HG03060 (cell line): ENCODE data around the gene KMO.

Experiments
- ATAC-seq: cut with Tn5 transposase; IDR thresholded peaks from one replicate; pipeline ENCODE4 v1.9.1; 2021; ENCODE audit warnings: low read depth, moderate number of reproducible peaks; ENCODE audit not compliant: unreplicated experiment

Gene KMO

DNA sequence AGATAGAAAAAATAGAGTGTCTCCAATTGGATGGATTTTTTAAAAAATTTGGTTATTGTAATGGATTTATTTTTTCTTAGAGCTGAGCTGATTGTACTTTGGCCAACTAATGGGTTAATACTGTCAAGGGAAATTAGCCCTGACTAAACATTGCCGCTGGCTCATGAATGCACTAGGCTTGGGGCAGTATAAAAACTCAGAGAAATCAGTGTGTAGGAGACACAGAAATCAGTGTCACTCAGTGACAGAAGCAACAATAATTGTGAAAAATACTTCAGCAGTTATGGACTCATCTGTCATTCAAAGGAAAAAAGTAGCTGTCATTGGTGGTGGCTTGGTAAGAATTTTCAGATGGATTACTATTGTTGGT, at the start of gene KMO:
Gene KMO, plus strand, starts transcription at position 217 of the 370 bp plus-strand sequence. Its CDS starts 67 bp downstream, at position 284.
- peak; percentile 19 for ATAC-seq

DNA sequence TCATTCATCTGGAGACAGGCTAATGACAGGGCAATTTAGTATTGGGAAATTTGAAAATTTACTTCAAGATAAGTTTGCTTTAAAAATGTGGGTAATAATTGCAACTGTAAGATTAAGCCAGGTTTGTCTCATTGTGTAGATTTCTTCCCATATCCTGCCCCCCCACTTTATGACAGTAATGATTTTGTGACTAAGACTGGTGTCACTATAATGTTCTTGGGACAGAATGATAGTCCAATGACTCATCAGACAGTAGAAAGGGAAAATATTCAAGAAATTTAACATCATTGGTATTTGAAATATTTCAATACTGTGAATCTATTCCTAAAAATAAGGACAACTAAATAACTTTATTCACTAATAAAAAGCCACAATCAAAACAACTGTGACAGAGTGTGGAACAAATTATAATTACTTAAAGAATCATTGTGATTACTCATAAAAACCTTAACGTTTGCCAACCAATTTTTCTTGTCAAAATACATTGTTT, 49.4 kb upstream of the KMO start:
- no peak for ATAC-seq

DNA sequence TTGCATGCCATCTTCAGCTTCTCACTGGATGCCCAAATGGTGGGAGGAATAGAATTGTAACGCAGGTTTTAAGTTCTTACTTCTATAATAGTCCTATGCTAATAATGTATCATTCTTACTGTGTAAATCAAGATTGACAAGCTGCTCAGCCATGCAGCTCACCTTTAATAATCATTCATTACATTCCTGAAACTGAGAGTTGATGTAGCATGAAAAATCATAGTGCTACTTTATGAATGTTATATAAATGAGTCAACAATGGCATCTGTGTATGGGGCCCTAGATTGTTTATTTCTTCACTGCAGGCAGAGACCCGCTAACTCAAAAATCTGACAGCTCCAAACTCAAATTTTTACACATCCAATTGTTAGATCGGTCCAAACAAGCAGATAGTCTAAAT, 47.0 kb upstream of the KMO start:
- ATAC-seq: peak; percentile 55

DNA sequence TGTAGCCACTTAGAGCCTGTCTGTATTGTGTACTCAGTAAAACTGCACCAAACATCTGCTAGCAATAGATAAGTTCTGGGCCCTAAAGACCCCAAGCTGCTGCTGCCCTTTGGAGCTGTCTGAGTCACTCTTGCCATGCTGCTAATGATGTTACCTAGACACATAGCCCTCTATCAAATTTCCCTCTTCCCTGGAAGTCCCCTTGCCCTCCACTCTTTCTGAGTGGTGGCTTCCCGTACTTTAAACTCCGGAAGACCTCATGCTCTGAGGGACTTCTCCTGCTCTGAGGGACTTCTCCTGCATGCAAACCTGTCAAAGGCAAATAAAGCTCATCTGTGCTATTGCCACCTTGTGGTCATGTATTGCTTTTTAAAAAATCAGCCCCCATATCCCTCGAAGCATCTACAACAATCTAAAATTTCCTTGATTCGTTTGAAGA, 46.6 kb upstream of the KMO start:
- peak; percentile 64 for ATAC-seq

DNA sequence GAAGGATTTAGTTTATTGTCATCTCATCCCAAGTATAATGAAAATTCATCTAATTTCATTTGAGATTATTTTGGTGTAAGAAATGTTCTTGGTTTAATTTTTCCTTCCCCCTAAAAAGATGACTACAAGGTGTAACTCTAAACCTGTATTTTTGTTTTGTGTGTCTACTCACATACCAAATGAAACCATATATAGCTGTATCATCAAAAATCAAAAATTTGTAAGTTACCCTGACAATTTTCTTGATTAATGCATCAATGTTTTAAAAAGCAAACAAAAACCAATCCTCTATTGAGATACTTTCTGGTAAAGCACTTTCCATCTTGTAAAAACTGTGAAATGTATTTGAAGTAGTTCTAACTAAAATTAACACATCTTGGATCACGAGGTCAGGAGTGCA, 43.4 kb upstream of the KMO start:
- ATAC-seq: no peak

DNA sequence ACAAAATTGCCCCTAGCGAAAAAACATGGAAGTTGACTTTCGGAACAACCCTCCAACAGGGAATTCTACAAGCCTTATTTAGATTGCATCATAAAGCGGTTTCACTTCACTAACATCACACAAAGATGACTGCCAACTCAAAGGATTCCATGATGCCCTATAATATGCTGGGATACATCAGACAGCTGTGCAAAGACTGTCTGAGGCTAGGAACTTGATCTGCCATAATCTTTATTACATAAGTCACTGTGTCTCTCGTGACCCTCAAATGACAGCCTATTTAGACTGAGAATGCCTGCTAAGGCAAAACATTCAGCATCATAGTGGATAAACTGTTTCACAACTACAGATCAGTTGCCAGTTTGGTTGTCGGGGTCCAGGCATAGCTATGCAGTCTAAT, 36.4 kb upstream of the KMO start:
- ATAC-seq: no peak

DNA sequence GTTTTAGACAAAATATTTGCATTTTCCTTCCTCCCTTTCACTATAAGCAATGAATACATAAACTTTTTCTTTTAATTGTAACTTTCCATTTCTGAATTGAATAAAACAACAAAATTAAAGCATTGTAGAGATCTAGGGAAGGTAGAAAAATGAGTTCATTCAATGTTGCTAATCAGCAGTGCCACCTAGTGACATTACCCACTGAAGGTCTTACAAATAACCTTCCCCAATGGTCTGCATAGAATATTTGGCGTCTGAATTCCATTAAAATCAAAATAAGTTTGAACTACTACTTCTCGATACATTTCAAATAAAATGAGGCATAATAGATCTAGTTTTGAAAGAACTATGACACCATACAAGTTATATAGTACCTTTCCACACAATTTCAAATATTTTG, 32.3 kb upstream of the KMO start:
- ATAC-seq: no peak

DNA sequence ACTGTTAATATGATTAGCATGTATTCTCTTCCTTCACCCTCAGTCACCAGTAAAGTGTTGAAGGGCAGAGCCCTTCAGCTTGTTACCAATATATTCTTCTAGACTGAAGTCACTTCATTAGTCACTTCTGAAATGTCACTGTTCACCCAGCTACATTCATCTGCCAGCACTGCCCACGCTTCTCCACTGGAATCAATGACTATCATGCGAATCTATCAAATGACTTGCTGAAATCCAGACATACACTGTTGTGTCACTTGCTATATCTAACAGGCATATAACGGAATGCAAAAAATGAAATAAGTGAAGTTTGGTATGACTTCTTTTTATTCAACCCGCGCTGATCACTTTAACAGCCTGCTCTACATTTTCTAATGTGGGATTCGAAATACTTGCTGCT, 28.7 kb upstream of the KMO start:
- no peak for ATAC-seq

DNA sequence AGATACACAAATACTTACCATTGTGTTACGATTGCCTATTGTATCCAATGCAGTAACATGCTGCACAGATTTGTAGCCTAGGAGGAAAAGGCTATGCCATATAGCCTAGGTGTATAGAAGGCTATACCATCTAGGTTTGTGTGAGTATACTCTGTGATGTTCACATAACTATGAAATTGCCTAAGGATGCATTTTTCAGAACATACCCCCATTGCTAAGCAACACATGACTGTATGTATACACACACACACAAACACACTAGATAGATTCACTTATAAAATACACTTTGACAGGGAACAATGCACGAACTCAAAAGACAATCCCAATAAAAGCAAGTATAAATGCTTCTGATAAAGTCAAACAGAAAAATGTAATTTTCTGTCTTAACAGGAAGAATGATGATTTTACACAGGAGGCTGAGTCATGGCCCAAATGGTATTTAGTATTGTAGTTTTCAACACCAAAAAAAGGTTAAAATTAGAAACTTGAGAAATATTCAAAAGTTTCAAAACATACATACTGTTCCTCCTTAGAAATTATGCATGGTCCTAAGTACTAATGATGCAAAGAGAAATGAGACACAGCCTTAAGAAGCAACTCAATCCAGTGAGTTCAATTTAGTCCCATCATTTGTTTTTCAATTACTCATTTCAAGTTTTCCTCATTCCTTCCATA, 24.9 kb upstream of the KMO start:
- ATAC-seq: no peak

DNA sequence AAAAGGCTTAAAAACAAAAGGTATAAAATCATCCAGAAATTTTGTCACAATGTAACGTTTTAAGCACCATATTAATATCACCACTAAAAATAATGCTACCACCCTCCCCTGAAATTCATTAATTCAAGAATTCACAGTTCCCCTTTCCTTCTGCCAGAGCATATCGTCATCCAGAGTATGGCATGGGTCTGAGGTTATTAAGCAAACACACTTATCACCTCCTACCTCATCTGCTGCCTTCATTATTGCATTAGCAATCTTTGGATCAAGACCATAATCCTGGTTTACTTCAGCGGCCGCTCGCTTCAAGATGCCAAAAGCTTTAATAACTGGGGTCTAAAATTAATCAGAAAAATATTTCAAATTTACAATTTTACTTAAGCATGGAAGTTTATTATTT, 18.8 kb upstream of the KMO start:
- ATAC-seq: no peak

DNA sequence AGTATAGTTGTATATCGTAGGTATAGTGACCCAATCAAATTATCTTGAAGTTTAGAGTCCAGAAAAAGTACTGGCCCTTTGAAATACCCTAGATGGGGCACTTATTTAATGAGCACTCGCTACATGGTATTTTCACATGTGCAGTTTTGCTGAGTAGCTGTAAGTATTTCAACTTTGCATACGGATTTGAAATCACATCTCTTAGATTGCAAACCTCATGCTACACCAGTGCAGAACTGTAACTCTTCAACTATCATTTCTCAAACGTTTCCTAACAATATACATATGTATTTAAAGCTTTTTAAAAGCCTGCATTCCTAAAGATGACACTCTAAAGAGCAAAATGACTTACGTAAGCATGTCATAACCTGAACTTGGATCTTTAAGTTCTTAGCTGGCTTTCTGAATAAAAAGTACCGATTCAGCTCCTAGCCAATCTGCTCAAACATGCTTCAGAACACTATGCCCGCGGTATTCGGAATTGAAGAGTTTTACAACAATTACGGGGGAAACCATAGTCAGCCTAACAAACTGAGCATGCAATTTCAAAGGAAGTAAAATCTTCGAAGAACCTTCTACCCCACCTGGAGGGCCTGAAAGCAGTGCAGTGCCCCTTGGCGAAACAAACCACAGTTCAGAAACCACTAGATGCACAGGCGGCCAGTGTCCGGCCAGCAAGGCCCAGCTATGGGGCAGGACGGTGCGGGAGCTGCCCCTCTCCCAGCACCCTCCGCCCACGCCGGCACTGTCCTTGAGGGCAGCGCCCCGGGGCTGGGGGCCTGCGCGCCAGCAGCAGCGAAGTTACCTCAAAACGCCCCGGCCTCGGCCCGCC, 13.5 kb upstream of the KMO start:
- ATAC-seq: peak; percentile 7

DNA sequence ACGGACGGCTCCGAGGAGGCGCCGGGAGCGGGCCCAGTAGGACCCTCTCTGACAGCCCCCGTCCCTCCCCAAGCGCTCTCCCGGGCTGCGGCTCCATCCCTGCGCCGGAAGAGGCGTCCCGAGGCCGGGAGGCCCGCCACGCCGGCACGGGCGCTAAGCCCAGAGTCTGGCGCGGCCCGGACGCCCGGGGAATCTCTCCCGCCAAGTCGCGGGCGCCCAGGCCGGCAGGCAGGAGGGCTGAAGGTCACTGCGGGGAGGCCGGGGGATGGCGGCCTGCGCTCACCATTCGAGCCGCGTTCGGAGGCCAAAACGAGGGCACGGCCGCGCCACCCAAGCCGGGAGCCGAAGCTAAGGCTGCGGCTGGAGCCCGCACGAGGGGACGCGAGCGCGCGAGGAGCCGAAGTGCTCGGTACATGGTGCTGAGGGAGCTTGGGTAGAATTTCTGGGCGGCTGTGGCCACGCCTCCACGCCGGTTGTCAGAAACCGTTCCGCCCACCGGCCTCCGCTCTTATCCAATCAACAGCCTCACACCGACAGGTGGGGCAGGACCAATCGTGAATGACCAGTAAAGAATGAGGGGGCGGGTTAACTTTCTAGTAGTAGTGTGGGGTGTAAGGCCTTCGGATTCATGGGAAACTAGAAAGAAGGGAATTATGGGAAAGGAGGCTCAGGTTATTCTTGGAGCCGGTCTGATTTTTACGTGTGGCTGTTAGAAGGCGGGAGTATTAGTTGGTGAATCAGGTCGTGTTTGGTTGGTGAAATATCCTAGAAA, 12.7 kb upstream of the KMO start, which contains the start of gene FH:
Gene FH, minus strand, starts transcription at position 448 of the 772 bp plus-strand sequence. Its CDS starts 33 bp downstream, at position 415.
- peak; percentile 97 for ATAC-seq

DNA sequence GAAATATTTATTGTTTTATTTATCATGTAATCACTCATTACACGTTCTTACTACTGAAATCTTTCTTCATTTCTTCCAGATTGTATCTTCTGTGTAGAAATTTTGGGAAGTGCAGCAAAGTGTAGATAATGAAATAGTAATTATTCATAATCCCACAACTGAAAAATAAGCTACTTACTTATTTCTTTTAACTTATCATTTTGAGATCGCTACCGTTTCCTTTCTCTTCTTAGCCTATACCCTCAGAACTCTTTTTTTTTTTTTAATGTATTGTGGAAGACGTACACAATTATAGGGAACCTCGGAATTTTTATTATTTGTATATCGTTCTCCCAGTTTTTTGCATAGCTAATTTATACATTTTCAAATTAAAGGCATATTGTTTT, 12.1 kb upstream of the KMO start:
- ATAC-seq: no peak

DNA sequence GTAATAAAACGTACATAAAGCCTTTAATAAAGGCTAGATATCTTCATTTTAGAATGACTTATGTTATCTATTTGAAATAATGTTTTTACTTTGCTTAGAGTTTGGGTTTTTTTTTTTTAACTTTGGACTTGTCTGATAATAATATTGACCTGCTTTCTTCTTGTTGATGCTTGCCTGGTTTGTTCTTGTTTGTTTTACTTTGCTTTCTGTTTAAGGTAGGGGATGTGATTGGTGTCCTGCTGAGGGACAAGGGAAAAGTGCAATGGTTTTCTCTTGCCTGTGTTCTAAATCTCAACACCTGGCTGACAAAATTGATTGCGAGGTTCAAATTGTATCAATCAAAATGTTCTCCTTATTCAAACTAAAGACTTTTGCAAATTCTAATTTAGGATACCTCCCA, 10.5 kb upstream of the KMO start:
- ATAC-seq: no peak

DNA sequence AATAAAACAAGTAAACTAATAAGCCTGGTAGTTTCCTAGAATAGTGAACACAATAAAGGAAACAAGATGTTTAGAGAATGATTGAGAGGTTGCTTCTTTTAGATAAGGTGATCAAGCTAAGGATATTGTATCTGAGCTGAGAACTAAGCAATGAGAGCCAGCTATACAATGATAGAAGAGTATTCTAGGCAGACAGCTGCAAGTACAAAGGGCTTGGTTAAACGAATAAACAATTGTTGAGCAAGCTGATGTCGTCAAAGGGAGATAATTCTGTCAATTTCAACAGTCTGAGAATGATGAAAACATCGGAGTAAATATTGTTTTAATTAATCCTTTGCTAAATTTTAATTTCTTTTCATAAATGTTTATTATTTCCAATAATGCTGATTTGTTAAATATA, 7.2 kb upstream of the KMO start:
- no peak for ATAC-seq

DNA sequence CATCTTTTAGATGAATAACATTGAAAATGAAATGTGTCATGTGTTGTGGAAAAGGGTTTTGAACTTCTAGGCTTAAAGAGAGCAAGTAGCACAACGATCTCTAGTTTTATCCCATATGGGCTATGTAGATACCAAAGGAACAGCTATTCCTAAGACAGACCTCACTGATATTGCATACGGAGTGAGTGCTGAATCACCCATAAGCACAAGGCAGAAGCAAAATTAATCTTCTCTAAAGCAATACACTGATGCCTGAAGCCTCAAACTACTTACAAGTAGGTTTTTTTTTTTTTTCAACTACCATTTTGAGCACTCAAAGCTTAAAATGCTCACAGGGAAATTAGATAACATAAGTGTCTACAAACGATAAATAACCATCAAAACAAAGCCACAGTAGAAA, 5.0 kb upstream of the KMO start:
- ATAC-seq: no peak

DNA sequence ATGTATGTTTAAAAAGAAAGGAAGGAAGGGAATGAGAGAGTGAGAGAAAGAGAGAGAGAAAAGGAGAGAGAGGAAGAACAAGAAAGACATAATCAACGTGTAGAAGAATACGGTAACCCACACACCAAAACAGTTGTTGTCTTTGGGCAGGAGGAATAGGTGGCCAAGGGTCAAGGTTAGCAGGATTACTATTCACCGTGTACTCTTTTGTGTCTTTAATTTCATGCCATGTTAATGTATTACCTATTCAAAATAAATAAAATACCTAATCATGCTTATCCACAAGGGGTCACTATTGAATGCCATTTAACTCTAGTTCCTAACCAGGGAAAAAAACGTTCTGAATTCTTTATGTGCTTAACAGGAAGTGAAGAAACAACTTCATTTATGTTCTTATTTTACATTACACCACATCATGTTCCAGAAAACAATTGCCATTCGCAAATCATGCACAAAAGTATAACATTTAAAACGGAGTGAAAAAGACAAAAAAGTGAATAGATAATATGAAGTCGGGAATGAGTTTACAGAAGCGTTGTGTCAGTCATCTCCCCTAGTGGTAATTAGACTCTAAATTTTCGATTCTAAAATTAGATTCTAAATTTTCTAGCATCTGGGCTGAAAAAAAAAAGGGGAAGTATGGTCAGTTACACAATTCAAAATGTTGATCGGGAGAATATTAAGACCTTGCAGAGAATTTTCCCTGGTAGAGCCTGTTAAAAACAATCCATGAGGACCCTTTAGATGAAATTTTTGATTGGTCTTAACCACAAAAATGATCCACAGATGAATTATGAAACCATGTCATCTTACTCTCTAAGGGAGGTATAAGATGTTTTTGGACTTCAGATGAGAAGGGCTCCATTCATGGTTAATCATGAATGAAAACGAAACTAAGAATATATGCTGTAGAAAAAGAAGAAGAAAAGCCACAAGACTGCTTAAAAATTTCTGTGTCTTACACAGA, 700 bp upstream of the KMO start:
- peak; percentile 46 for ATAC-seq

DNA sequence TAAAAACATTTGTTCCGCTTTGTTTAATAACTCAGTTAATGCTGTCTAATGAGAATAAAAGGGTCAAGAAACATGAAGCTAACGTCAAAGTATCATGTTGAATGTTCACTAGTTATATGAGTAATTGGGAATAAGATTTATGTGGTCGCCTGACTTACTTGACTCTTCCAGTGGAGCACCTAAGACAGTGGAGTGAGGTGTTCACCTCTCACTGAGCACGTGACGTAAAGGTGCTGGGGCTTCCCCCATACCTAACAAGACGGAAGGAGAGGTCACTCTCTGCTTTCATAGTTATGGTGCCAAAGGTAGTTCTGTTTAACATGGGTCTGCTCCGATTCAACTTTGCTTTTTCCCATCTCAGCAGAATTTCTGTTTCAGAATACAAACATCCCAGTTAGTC, 686 bp downstream of the KMO start:
- ATAC-seq: peak; percentile 38

DNA sequence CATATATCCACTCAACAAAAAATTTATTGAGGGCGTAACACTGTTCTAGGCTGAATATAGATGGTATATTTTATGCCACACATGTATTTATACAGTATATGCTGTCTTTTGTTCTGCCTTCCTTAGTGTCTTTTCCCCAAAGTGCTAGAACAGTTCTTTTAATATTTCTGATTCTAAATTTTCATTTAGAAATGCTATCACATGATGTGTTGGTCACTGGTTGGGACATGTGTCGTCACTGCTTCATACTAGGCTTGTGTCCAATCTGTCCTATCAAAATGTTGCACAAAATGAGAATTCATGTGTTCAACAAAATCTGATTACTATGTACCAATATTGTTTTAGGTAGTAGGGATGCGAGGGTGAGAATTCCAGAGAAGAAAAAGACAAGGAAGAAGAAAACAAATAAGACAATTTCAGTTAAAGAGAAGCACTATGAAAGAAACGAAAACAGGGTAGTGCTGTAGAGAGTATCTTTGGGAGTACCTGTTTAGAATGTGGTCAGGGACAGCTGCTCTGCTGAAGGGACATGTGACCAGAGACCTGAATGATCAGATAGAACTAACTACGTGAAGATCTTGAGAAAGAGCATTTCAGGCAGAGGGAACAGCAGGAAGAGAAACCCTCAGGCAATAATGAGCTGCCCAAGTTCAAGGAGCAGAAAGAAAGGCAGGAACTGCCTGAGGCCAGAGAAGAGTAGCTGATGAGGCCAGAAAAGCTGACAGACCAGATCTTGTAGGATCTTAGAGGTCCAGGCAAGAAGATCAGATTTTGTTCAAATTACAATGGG, 1.3 kb downstream of the KMO start:
- ATAC-seq: peak; percentile 22
